ENCODE measurements around the gene PTBP1. TPM values are rescaled to one million over a fixed set of nuclear protein-coding genes. Genes with fewer than 3 reads are reported as not detected.

PTBP1 gene
- total and polyA plus RNA-seq, 2 donors (not counting 1 experiment from before 2014, with no cell fraction given) = 74.6 to 83.1 TPM

GRCh38 chr19:772730-773436 is 24.4 kb upstream of the PTBP1 start:
- Histone ChIP-seq H3K36me3 (ENCODE audit: control insufficient read depth, insufficient read depth, low read length) (no peaks in the 10 kb centered on the region), H3K27ac (ENCODE audit: insufficient read depth, low read length) (no peak overlapping the region), H3K9me3 (ENCODE audit: control insufficient read depth, insufficient read depth, low read depth, low read length) (no peaks in the 10 kb centered on the region), H3K4me1 (ENCODE audit: control insufficient read depth, extremely low read depth, insufficient read depth, low read length) (no peaks in the 10 kb centered on the region), H3K27me3 (ENCODE audit: control insufficient read depth, insufficient read depth, low read length) (no peaks in the 10 kb centered on the region), H3K79me2 (ENCODE audit: control insufficient read depth, insufficient read depth, low read length) (no peaks in the 10 kb centered on the region), H4K20me1 (ENCODE audit: control insufficient read depth, extremely low read depth, insufficient read depth, low read length) (no peaks in the 10 kb centered on the region), H3K4me2 (ENCODE audit: extremely low read depth, insufficient read depth, low read length) (no peak overlapping the region), H3K4me3 (replicated peaks in 1 of 4; ENCODE audit: control extremely low read depth in 1 of 4, insufficient read depth in 1 of 4, low read depth in 3 of 4, low read length in 4 of 4) (no peak overlapping the region), H3K9ac (ENCODE audit: insufficient read depth, low read length) (no peak overlapping the region), H2AFZ (ENCODE audit: low read length) (no peak overlapping the region)
- DNase-seq (ENCODE audit: low read depth in 2 of 2) = no peak
- TF ChIP-seq EZH2 (IDR thresholded peaks at IDR 0.05; ENCODE audit: low read length, missing control alignments) (no peak), CTCF (conservative IDR thresholded peaks at IDR 0.05 in 1 of 2, IDR thresholded peaks at IDR 0.05 in 1 of 2; ENCODE audit: low read depth in 1 of 2, low read length in 2 of 2) (no peak)

GRCh38 chr19:776549-776948 is 20.7 kb upstream of the PTBP1 start:
- no peak overlapping the region for H2AFZ ChIP-seq (ENCODE audit: low read length)
- no peak overlapping the region for H3K9ac ChIP-seq (ENCODE audit: insufficient read depth, low read length)
- no peak overlapping the region for H3K4me3 ChIP-seq (replicated peaks in 1 of 4; ENCODE audit: control extremely low read depth in 1 of 4, insufficient read depth in 1 of 4, low read depth in 3 of 4, low read length in 4 of 4)
- DNase-seq (ENCODE audit: low read depth in 2 of 2) = no peak
- H3K27me3 ChIP-seq (ENCODE audit: control insufficient read depth, insufficient read depth, low read length) = no peaks in the 10 kb centered on the region
- H3K4me1 ChIP-seq (ENCODE audit: control insufficient read depth, extremely low read depth, insufficient read depth, low read length) = peaks cover 3% of the 10 kb centered on the region
- no peak overlapping the region for H3K27ac ChIP-seq (ENCODE audit: insufficient read depth, low read length)
- no peaks in the 10 kb centered on the region for H4K20me1 ChIP-seq (ENCODE audit: control insufficient read depth, extremely low read depth, insufficient read depth, low read length)
- no peak overlapping the region for H3K4me2 ChIP-seq (ENCODE audit: extremely low read depth, insufficient read depth, low read length)
- H3K36me3 ChIP-seq (ENCODE audit: control insufficient read depth, insufficient read depth, low read length) = no peaks in the 10 kb centered on the region
- TF ChIP-seq CTCF (conservative IDR thresholded peaks at IDR 0.05 in 1 of 2, IDR thresholded peaks at IDR 0.05 in 1 of 2; ENCODE audit: low read depth in 1 of 2, low read length in 2 of 2) (no peak), EZH2 (IDR thresholded peaks at IDR 0.05; ENCODE audit: low read length, missing control alignments) (no peak)
- H3K79me2 ChIP-seq (ENCODE audit: control insufficient read depth, insufficient read depth, low read length) = no peaks in the 10 kb centered on the region
- H3K9me3 ChIP-seq (ENCODE audit: control insufficient read depth, insufficient read depth, low read depth, low read length) = no peaks in the 10 kb centered on the region

- Histone ChIP-seq H3K27ac (ENCODE audit: insufficient read depth, low read length) (peak overlapping the region; percentile 82), H3K36me3 (ENCODE audit: control insufficient read depth, insufficient read depth, low read length) (no peaks in the 10 kb centered on the region), H3K4me1 (ENCODE audit: control insufficient read depth, extremely low read depth, insufficient read depth, low read length) (peaks cover 10% of the 10 kb centered on the region), H3K9me3 (ENCODE audit: control insufficient read depth, insufficient read depth, low read depth, low read length) (no peaks in the 10 kb centered on the region), H3K9ac (ENCODE audit: insufficient read depth, low read length) (peak overlapping the region; percentile 53), H3K4me2 (ENCODE audit: extremely low read depth, insufficient read depth, low read length) (peak overlapping the region; percentile 8), H3K4me3 (replicated peaks in 1 of 4; ENCODE audit: control extremely low read depth in 1 of 4, insufficient read depth in 1 of 4, low read depth in 3 of 4, low read length in 4 of 4) (no peak overlapping the region), H3K27me3 (ENCODE audit: control insufficient read depth, insufficient read depth, low read length) (no peaks in the 10 kb centered on the region), H3K79me2 (ENCODE audit: control insufficient read depth, insufficient read depth, low read length) (no peaks in the 10 kb centered on the region), H4K20me1 (ENCODE audit: control insufficient read depth, extremely low read depth, insufficient read depth, low read length) (no peaks in the 10 kb centered on the region), H2AFZ (ENCODE audit: low read length) (peak overlapping the region; percentile 76)
- TF ChIP-seq EZH2 (IDR thresholded peaks at IDR 0.05; ENCODE audit: low read length, missing control alignments) = no peak
- no peak for TF ChIP-seq CTCF (conservative IDR thresholded peaks at IDR 0.05 in 1 of 2, IDR thresholded peaks at IDR 0.05 in 1 of 2; ENCODE audit: low read depth in 1 of 2, low read length in 2 of 2)
- DNase-seq (ENCODE audit: low read depth in 2 of 2) = peak; percentile 90 to 97
Observed at GRCh38 chr19:778910-779653, 18.2 kb upstream of the PTBP1 start.

Measured in fibroblast of lung (primary cell).